OCI-LY1 (cell line): ENCODE measurements around the gene LMF1.

ENCODE experiments used
- H2AFZ ChIP-seq: fragments of 200-600 bp; sonication (generic), shearing (Covaris generic); 2 replicates; pipeline ENCODE4 v1.6.0; 2014; ENCODE audit warnings: antibody characterized with exemption, mild to moderate bottlenecking, low read length
- H3F3A ChIP-seq: fragments of 200-600 bp; sonication (generic), shearing (Covaris generic); 2 replicates; pipeline ENCODE4 v1.6.0; 2014; ENCODE audit warnings: mild to moderate bottlenecking, antibody characterized with exemption, low read length, moderate library complexity; ENCODE audit not compliant: insufficient read depth
- H3K27ac ChIP-seq: fragments of 200-600 bp; sonication (generic); 2 replicates; pipeline ENCODE4 v1.5.1; 2014; ENCODE audit warnings: low read length, mixed run types, mild to moderate bottlenecking, low read depth; ENCODE audit not compliant: poor library complexity, severe bottlenecking
- H3K27me3 ChIP-seq: fragments of 200-600 bp; sonication (generic); 2 replicates; pipeline ENCODE4 v1.6.0; 2014; ENCODE audit warnings: antibody characterized with exemption, mild to moderate bottlenecking, low read length, moderate library complexity; ENCODE audit not compliant: insufficient read depth
- H3K36me3 ChIP-seq: fragments of 200-600 bp; sonication (generic); 2 replicates; pipeline ENCODE4 v1.6.1; 2014; ENCODE audit warnings: mild to moderate bottlenecking, antibody characterized with exemption, low read length, moderate library complexity, mixed read lengths; ENCODE audit not compliant: insufficient read depth
- H3K4me1 ChIP-seq: fragments of 200-600 bp; sonication (generic); 2 replicates; pipeline ENCODE4 v1.5.1; 2014; ENCODE audit warnings: mild to moderate bottlenecking, low read length, moderate library complexity; ENCODE audit not compliant: insufficient read depth, severe bottlenecking
- H3K4me2 ChIP-seq: fragments of 200-600 bp; sonication (generic), shearing (Covaris generic); 2 replicates; pipeline ENCODE4 v1.6.1; 2014; ENCODE audit warnings: low read length
- H3K4me3 ChIP-seq: fragments of 200-600 bp; sonication (generic); 2 replicates; pipeline ENCODE4 v1.5.1; 2014; ENCODE audit warnings: low read length, low read depth, mild to moderate bottlenecking, mixed read lengths; ENCODE audit not compliant: poor library complexity, severe bottlenecking
- H3K79me2 ChIP-seq: fragments of 200-600 bp; shearing (Covaris generic); 2 replicates; pipeline ENCODE4 v1.6.1; 2016; ENCODE audit warnings: mixed run types, low read length, mixed read lengths; ENCODE audit not compliant: insufficient read depth
- H3K9ac ChIP-seq: fragments of 200-600 bp; sonication (generic), shearing (Covaris generic); 2 replicates; pipeline ENCODE4 v1.6.1; 2014; ENCODE audit warnings: mild to moderate bottlenecking, low read length, mixed read lengths
- H3K9me2 ChIP-seq: fragments of 200-600 bp; sonication (generic), shearing (Covaris generic); 2 replicates; pipeline ENCODE4 v1.6.1; 2014; ENCODE audit warnings: low read depth, mild to moderate bottlenecking, low read length, mixed read lengths
- H3K9me3 ChIP-seq: fragments of 200-600 bp; shearing (Covaris generic); 2 replicates; pipeline ENCODE4 v1.6.1; 2014; ENCODE audit warnings: low read length, mixed read lengths
- H4K20me1 ChIP-seq: fragments of 200-600 bp; sonication (generic), shearing (Covaris generic); 2 replicates; pipeline ENCODE4 v1.6.0; 2016; ENCODE audit warnings: mild to moderate bottlenecking, low read length; ENCODE audit not compliant: insufficient read depth
- EZH2 ChIP-seq: fragments of 200-600 bp; sonication (generic), shearing (Covaris generic); IDR thresholded peaks from 2 replicates; pipeline ENCODE4 v1.8.0; 2017; ENCODE audit warnings: borderline replicate concordance, mixed run types, mild to moderate bottlenecking, antibody characterized with exemption, low read length, moderate library complexity, mixed read lengths
- TF ChIP-seq, protein P1 (sequence below): fragments of 200-600 bp; sonication (generic), shearing (Covaris generic); IDR thresholded peaks from 2 replicates; pipeline ENCODE4 v1.5.1; 2017; ENCODE audit warnings: mild to moderate bottlenecking, antibody characterized with exemption, low read length, moderate library complexity, mixed read lengths

LMF1 gene

DNA sequence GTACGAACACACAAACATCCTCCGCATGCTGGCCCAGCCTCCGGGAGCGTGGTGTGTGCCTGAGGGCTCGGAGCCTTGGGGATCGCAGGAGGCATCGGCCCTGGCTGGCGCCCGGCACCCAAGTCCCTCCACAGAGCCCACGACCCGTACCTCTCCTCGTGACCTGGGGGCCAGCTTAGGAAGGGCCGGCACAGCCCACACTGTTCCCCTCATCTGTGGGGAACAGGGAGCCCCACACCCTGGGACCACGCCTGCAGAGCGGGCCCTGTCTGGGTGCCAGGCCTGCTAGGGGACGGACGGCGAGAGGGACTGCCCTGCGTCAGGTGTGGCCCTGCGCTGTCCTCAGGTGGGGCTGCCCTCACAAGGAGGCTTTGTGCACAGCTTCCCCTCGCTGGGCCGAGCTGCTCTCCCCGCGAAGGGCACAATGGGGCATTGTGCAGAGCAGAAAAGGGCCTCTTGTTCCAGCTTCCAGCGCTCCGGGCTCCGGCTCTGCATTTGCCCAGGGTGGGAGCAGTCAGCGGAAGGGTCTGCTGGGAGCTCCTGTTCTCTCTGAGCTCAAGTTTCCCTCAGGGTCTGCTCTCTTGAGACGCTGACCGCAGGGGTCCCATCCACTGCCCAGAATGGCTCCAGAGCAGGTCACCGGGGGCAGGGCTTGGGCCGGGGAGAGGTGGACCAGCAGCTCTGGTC, 1.7 kb upstream of the LMF1 start:
- no peak overlapping the region for H2AFZ ChIP-seq
- H3K9ac ChIP-seq = no peak overlapping the region
- peaks cover 12% of the 10 kb centered on the region; the same call in 1 of the 2 replicates for H3K27me3 ChIP-seq
- H3K9me2 ChIP-seq = no peaks in the 10 kb centered on the region
- no peaks in the 10 kb centered on the region for H3K9me3 ChIP-seq
- TF ChIP-seq, protein P1, sequence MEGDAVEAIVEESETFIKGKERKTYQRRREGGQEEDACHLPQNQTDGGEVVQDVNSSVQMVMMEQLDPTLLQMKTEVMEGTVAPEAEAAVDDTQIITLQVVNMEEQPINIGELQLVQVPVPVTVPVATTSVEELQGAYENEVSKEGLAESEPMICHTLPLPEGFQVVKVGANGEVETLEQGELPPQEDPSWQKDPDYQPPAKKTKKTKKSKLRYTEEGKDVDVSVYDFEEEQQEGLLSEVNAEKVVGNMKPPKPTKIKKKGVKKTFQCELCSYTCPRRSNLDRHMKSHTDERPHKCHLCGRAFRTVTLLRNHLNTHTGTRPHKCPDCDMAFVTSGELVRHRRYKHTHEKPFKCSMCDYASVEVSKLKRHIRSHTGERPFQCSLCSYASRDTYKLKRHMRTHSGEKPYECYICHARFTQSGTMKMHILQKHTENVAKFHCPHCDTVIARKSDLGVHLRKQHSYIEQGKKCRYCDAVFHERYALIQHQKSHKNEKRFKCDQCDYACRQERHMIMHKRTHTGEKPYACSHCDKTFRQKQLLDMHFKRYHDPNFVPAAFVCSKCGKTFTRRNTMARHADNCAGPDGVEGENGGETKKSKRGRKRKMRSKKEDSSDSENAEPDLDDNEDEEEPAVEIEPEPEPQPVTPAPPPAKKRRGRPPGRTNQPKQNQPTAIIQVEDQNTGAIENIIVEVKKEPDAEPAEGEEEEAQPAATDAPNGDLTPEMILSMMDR = no peak
- H3K4me2 ChIP-seq = no peak overlapping the region
- H3K4me1 ChIP-seq = peaks cover 21% of the 10 kb centered on the region
- no peaks in the 10 kb centered on the region for H3K36me3 ChIP-seq
- no peaks in the 10 kb centered on the region for H3F3A ChIP-seq
- no peak overlapping the region for H3K27ac ChIP-seq
- H4K20me1 ChIP-seq = no peaks in the 10 kb centered on the region
- H3K4me3 ChIP-seq = no peak overlapping the region
- H3K79me2 ChIP-seq = no peaks in the 10 kb centered on the region

- TF ChIP-seq EZH2 = no peak
- TF ChIP-seq, protein P1 = no peak
Measured at GRCh38 chr16:971981-972315, 1.2 kb upstream of the LMF1 start.

GRCh38 chr16:971582-971905, 760 bp upstream of the LMF1 start:
- Histone ChIP-seq H3K79me2 (no peaks in the 10 kb centered on the region), H3K9me2 (no peaks in the 10 kb centered on the region), H4K20me1 (no peaks in the 10 kb centered on the region), H3K9ac (no peak overlapping the region), H3K36me3 (no peaks in the 10 kb centered on the region; the same call in 1 of the 2 replicates), H3K4me2 (no peak overlapping the region), H3K4me3 (no peak overlapping the region), H3F3A (no peaks in the 10 kb centered on the region), H3K4me1 (peaks cover 21% of the 10 kb centered on the region), H3K9me3 (no peaks in the 10 kb centered on the region), H3K27ac (no peak overlapping the region), H2AFZ (no peak overlapping the region), H3K27me3 (peaks cover 12% of the 10 kb centered on the region; the same call in 1 of the 2 replicates)
- TF ChIP-seq, protein P1 = no peak
- TF ChIP-seq EZH2 = no peak

More at GRCh38 chr16:971981-972315, 1.2 kb upstream of the LMF1 start:
- peaks cover 12% of the 10 kb centered on the region; the same call in 1 of the 2 replicates for H3K27me3 ChIP-seq
- no peaks in the 10 kb centered on the region for H3K36me3 ChIP-seq
- no peak overlapping the region for H3K9ac ChIP-seq
- no peaks in the 10 kb centered on the region for H3K9me3 ChIP-seq
- no peaks in the 10 kb centered on the region for H3K9me2 ChIP-seq
- peaks cover 21% of the 10 kb centered on the region for H3K4me1 ChIP-seq
- no peaks in the 10 kb centered on the region for H3F3A ChIP-seq
- no peak overlapping the region for H3K27ac ChIP-seq
- H4K20me1 ChIP-seq = no peaks in the 10 kb centered on the region
- no peaks in the 10 kb centered on the region for H3K79me2 ChIP-seq
- H3K4me3 ChIP-seq = no peak overlapping the region
- H3K4me2 ChIP-seq = no peak overlapping the region
- H2AFZ ChIP-seq = no peak overlapping the region
